ENCODE measurements around the gene PLCE1. TPM values are rescaled to one million over a fixed set of nuclear protein-coding genes. Genes with fewer than 3 reads are reported as not detected.

Gene PLCE1
- total RNA-seq, 1 donor from 2014 or later: 0.49 TPM

DNA sequence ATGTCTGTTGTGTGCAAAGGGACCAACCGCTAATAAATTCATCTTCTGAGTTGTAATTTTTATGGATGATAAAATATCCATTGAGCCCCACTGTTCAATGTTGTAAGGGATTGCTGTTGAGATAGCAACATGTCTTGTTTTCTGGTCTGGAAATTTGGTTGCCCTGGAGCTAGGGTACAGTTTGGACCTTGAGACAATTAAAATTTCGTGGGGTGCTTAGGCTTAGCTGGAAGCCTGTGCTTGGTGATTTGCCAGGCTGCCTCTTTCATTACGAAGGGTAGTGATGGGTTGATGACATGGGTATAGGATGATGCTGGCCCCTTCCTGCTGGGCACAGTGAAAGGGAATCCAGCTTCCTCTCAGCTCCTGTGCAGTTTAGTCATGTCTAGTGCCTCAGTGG is 43.6 kb downstream of the PLCE1 start:
- H3K27ac Mint-ChIP-seq (ENCODE audit: unreplicated experiment): no peak overlapping the region
- no peak for DNase-seq (ENCODE audit: low spot score)
- TF ChIP-seq, protein P1, sequence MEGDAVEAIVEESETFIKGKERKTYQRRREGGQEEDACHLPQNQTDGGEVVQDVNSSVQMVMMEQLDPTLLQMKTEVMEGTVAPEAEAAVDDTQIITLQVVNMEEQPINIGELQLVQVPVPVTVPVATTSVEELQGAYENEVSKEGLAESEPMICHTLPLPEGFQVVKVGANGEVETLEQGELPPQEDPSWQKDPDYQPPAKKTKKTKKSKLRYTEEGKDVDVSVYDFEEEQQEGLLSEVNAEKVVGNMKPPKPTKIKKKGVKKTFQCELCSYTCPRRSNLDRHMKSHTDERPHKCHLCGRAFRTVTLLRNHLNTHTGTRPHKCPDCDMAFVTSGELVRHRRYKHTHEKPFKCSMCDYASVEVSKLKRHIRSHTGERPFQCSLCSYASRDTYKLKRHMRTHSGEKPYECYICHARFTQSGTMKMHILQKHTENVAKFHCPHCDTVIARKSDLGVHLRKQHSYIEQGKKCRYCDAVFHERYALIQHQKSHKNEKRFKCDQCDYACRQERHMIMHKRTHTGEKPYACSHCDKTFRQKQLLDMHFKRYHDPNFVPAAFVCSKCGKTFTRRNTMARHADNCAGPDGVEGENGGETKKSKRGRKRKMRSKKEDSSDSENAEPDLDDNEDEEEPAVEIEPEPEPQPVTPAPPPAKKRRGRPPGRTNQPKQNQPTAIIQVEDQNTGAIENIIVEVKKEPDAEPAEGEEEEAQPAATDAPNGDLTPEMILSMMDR (IDR thresholded peaks at IDR 0.05; ENCODE audit: unreplicated experiment): no peak
- H3K4me1 Mint-ChIP-seq (ENCODE audit: unreplicated experiment): no peaks in the 10 kb centered on the region
- H3K36me3 Mint-ChIP-seq (ENCODE audit: low read depth, unreplicated experiment): no peaks in the 10 kb centered on the region
- H3K9me3 Mint-ChIP-seq (ENCODE audit: unreplicated experiment): no peaks in the 10 kb centered on the region
- no peak overlapping the region for H3K4me3 Mint-ChIP-seq (ENCODE audit: unreplicated experiment)
- H3K27me3 Mint-ChIP-seq (ENCODE audit: unreplicated experiment): peaks cover 2% of the 10 kb centered on the region

DNA sequence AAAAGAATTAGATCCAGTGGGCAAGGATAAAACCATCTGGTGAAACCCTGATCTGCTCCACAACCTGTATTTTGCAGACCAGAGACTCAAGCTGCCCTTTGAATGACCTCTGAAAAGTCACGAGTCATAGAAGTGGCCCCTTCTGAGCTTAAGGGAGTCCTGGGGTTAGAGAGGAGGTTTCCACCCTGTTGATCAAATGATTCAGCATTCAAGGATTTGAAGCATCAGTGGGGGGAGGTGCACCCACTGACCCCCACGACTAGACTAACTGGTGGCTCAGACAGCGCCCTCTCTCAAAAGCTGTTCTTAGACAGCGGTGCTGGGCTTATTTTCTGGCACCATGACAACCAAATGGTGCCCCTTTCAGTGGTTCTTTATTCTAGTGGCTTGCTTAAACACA is 44.3 kb downstream of the PLCE1 start:
- H3K27ac Mint-ChIP-seq (ENCODE audit: unreplicated experiment): no peak overlapping the region
- no peaks in the 10 kb centered on the region for H3K9me3 Mint-ChIP-seq (ENCODE audit: unreplicated experiment)
- no peaks in the 10 kb centered on the region for H3K36me3 Mint-ChIP-seq (ENCODE audit: low read depth, unreplicated experiment)
- H3K4me1 Mint-ChIP-seq (ENCODE audit: unreplicated experiment): no peaks in the 10 kb centered on the region
- no peak for DNase-seq (ENCODE audit: low spot score)
- no peak overlapping the region for H3K4me3 Mint-ChIP-seq (ENCODE audit: unreplicated experiment)
- TF ChIP-seq, protein P1 (IDR thresholded peaks at IDR 0.05; ENCODE audit: unreplicated experiment): no peak
- H3K27me3 Mint-ChIP-seq (ENCODE audit: unreplicated experiment): peaks cover 2% of the 10 kb centered on the region

DNA sequence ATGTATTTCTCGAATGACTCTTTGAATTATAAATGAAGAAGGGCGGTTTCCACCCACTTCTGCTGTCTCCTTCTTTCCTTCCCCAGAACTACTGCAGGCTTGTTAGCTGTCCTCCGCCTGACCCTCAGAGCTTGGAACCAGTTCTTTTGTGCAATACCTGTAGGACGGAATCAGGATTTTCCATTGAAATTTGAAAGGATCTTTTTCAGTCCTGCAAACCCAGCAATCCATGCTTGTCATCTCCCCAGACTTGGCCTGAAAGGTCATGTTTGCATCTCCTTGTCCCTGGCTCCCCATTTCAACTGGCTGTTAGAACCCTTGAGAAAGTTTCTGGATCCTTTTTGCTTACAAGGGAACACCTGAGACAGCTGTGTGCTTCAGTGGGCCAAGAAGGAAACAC is 47.5 kb downstream of the PLCE1 start:
- Mint-ChIP-seq H3K9me3 (ENCODE audit: unreplicated experiment) (no peaks in the 10 kb centered on the region), H3K4me3 (ENCODE audit: unreplicated experiment) (no peak overlapping the region), H3K27me3 (ENCODE audit: unreplicated experiment) (peaks cover 2% of the 10 kb centered on the region), H3K4me1 (ENCODE audit: unreplicated experiment) (no peaks in the 10 kb centered on the region), H3K36me3 (ENCODE audit: low read depth, unreplicated experiment) (no peaks in the 10 kb centered on the region), H3K27ac (ENCODE audit: unreplicated experiment) (no peak overlapping the region)
- DNase-seq (ENCODE audit: low spot score): no peak
- TF ChIP-seq, protein P1 (IDR thresholded peaks at IDR 0.05; ENCODE audit: unreplicated experiment): no peak

DNA sequence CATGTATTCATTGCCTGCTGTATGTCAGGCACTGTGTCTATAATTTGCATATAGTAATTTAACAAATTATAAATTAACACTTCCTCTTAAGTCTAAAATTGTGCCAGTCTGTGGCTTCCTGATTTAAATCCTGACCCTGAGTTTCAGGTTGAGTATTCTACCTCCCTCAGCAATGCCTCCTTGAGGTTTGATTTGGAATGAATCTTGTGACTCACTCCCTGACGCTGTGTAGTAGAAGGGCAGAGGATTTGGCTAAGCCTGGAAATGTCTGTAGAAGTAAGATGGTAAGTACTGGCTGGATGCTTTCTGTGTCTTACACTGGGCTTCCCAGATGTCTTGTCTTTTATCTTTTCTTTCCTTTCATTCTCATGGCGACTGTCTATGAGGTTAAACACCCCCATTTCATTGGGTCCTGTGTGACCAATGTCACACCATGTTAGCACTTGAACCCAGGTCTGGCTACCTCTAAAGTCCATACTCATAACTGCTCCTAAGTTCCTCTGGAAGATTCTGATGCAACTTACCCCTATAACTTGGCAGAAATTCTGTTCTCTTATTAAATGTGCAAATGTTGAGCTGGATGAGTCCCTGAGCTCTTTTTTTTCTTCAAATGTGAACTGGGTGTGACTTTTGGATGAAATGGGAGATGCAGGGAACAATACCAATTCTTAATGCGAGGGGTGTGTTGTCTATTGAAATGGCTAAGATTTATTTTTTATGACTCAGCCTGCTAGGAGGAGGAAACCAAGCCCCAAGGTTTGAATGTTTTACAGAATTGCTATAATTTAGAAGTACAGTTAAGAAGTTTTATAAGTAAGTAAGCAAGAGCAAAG is 48.5 kb downstream of the PLCE1 start:
- no peaks in the 10 kb centered on the region for H3K9me3 Mint-ChIP-seq (ENCODE audit: unreplicated experiment)
- DNase-seq (ENCODE audit: low spot score): no peak
- no peak overlapping the region for H3K4me3 Mint-ChIP-seq (ENCODE audit: unreplicated experiment)
- no peaks in the 10 kb centered on the region for H3K36me3 Mint-ChIP-seq (ENCODE audit: low read depth, unreplicated experiment)
- TF ChIP-seq, protein P1 (IDR thresholded peaks at IDR 0.05; ENCODE audit: unreplicated experiment): no peak
- H3K4me1 Mint-ChIP-seq (ENCODE audit: unreplicated experiment): no peaks in the 10 kb centered on the region
- no peak overlapping the region for H3K27ac Mint-ChIP-seq (ENCODE audit: unreplicated experiment)
- H3K27me3 Mint-ChIP-seq (ENCODE audit: unreplicated experiment): peaks cover 2% of the 10 kb centered on the region

DNA sequence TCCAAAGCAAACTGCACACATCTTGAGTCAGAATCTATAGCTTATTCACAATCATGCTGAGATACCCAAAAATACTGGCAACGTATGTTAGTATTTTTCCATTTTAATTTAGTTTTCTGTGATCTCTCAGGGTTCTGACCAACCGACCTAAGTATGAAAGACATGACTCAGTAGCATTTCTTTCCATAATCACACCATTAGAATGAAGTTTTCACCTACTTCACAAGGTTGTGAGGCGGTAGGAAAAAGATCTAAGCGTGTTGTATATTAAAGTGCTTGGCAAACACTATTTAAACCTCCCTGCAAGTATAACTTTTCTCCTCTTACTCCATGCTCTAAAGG is 49.1 kb downstream of the PLCE1 start:
- Mint-ChIP-seq H3K4me1 (ENCODE audit: unreplicated experiment) (no peaks in the 10 kb centered on the region), H3K9me3 (ENCODE audit: unreplicated experiment) (no peaks in the 10 kb centered on the region), H3K27ac (ENCODE audit: unreplicated experiment) (no peak overlapping the region), H3K27me3 (ENCODE audit: unreplicated experiment) (peaks cover 2% of the 10 kb centered on the region), H3K4me3 (ENCODE audit: unreplicated experiment) (no peak overlapping the region), H3K36me3 (ENCODE audit: low read depth, unreplicated experiment) (no peaks in the 10 kb centered on the region)
- DNase-seq (ENCODE audit: low spot score): no peak
- TF ChIP-seq, protein P1 (IDR thresholded peaks at IDR 0.05; ENCODE audit: unreplicated experiment): no peak

Measured in endothelial cell (in vitro differentiated cells).